MM.1S (cell line): ENCODE data around the gene SDK1.
A peak's percentile ranks its signal among the peaks of the same experiment; 100 is the strongest.

Source experiments
- DNase-seq: peaks from one replicate; pipeline ENCODE4 v3.0.0-alpha.2; 2015
- H2AFZ ChIP-seq: fragments of 300-600 bp; sonication (generic); 2 replicates; pipeline ENCODE4 v1.6.0; 2016; ENCODE audit warnings: antibody characterized with exemption, low read length
- H3F3A ChIP-seq: fragments of 300-600 bp; sonication (generic); 2 replicates; pipeline ENCODE4 v1.6.1; 2016; ENCODE audit warnings: mild to moderate bottlenecking, antibody characterized with exemption, low read length, moderate library complexity, mixed read lengths; ENCODE audit not compliant: insufficient read depth
- H3K27ac ChIP-seq: fragments of 300-600 bp; sonication (generic); 2 replicates; pipeline ENCODE4 v1.5.1; 2016; ENCODE audit warnings: mild to moderate bottlenecking, low read length
- H3K27me3 ChIP-seq: fragments of 300-600 bp; sonication (generic); replicated peaks from 2 replicates; pipeline ENCODE4 v1.6.0; 2016; ENCODE audit warnings: low read length; ENCODE audit not compliant: insufficient read depth
- H3K36me3 ChIP-seq: fragments of 300-600 bp; sonication (generic); replicated peaks from 2 replicates; pipeline ENCODE4 v1.6.1; 2016; ENCODE audit warnings: mild to moderate bottlenecking, low read length, mixed read lengths; ENCODE audit not compliant: insufficient read depth
- H3K4me1 ChIP-seq: fragments of 300-600 bp; sonication (generic); 2 replicates; pipeline ENCODE4 v1.6.1; 2016; ENCODE audit warnings: low read length, mixed read lengths
- H3K4me2 ChIP-seq: fragments of 300-600 bp; sonication (generic); 2 replicates; pipeline ENCODE4 v1.6.0; 2016; ENCODE audit warnings: low read depth, low read length
- H3K4me3 ChIP-seq: fragments of 300-600 bp; sonication (generic); 2 replicates; pipeline ENCODE4 v1.5.1; 2016; ENCODE audit warnings: low read length, mixed read lengths
- H3K79me2 ChIP-seq: fragments of 300-600 bp; sonication (generic); 2 replicates; pipeline ENCODE4 v1.6.1; 2016; ENCODE audit warnings: mixed run types, low read length, mixed read lengths
- H3K9ac ChIP-seq: fragments of 300-600 bp; sonication (generic); 2 replicates; pipeline ENCODE4 v1.6.1; 2016; ENCODE audit warnings: low read length, mixed read lengths
- H3K9me2 ChIP-seq: fragments of 300-600 bp; sonication (generic); replicated peaks from 2 replicates; pipeline ENCODE4 v1.6.1; 2016; ENCODE audit warnings: mild to moderate bottlenecking, low read length, mixed read lengths; ENCODE audit not compliant: insufficient read depth
- H3K9me3 ChIP-seq: fragments of 300-600 bp; sonication (generic); replicated peaks from 2 replicates; pipeline ENCODE4 v1.6.1; 2016; ENCODE audit warnings: mild to moderate bottlenecking, low read length, mixed read lengths; ENCODE audit not compliant: insufficient read depth
- H4K20me1 ChIP-seq: fragments of 300-600 bp; sonication (generic); 2 replicates; pipeline ENCODE4 v1.6.1; 2016; ENCODE audit warnings: mild to moderate bottlenecking, low read length, moderate library complexity, mixed read lengths; ENCODE audit not compliant: insufficient read depth
- EZH2 ChIP-seq: fragments of 300-600 bp; sonication (generic); optimal IDR thresholded peaks from 2 replicates; pipeline ENCODE3; 2017; ENCODE audit warnings: low read depth, mild to moderate bottlenecking, antibody characterized with exemption, low read length, mixed read lengths
- EZH2phosphoT487 ChIP-seq: fragments of 300-600 bp; sonication (generic); IDR thresholded peaks from 2 replicates; pipeline ENCODE4 v1.6.1; 2018; ENCODE audit warnings: antibody characterized with exemption, low read length
- TF ChIP-seq, protein P1 (sequence below): fragments of 300-600 bp; sonication (generic); IDR thresholded peaks from 2 replicates; pipeline ENCODE4 v1.5.1; 2016; ENCODE audit warnings: antibody characterized with exemption, low read length, mixed read lengths

SDK1 gene

DNA sequence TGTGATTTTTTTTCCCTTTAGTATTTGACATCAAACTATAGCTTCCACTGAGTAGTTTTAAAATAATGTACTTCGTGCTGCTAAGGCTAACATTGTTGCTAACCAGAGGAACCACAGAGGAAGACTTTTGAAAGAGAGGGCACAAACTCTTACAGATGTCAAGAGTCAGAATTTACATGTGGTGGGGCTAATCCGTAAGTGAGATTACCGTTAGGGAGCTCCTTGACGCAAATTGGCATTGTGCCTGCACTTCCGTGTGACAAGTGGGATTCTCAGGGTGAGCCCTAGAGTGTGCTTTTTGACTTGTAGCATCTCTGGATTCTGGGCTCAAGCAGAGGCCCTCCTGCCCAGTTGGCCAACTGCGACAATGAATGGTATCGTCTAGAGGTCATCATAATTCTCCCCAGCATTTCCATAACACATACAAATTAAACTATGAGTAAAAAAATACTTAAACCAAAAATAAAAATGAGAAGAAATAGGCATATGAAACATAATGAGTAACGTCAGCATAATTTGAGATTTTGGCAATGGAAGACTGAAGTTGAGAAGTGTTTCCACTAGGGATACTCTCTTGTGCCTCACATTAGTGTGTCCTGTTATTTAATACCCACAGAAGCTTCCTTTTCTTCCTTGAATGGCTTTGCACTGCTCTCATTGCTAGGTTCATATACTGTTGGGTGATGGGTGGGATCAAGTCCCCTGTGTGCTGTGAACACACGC, 164.0 kb downstream of the SDK1 start:
- peak overlapping the region; percentile 34; the same call in 1 of the 2 replicates for H3K27ac ChIP-seq
- no peak for TF ChIP-seq EZH2
- TF ChIP-seq, protein P1, sequence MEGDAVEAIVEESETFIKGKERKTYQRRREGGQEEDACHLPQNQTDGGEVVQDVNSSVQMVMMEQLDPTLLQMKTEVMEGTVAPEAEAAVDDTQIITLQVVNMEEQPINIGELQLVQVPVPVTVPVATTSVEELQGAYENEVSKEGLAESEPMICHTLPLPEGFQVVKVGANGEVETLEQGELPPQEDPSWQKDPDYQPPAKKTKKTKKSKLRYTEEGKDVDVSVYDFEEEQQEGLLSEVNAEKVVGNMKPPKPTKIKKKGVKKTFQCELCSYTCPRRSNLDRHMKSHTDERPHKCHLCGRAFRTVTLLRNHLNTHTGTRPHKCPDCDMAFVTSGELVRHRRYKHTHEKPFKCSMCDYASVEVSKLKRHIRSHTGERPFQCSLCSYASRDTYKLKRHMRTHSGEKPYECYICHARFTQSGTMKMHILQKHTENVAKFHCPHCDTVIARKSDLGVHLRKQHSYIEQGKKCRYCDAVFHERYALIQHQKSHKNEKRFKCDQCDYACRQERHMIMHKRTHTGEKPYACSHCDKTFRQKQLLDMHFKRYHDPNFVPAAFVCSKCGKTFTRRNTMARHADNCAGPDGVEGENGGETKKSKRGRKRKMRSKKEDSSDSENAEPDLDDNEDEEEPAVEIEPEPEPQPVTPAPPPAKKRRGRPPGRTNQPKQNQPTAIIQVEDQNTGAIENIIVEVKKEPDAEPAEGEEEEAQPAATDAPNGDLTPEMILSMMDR: no peak
- no peak for TF ChIP-seq EZH2phosphoT487
- H3F3A ChIP-seq: no peaks in the 10 kb centered on the region
- no peaks in the 10 kb centered on the region for H3K27me3 ChIP-seq
- H3K36me3 ChIP-seq: no peaks in the 10 kb centered on the region
- no peaks in the 10 kb centered on the region for H3K79me2 ChIP-seq
- peak; percentile 83 for DNase-seq
- H3K4me3 ChIP-seq: no peak overlapping the region
- H3K9ac ChIP-seq: no peak overlapping the region
- H3K9me2 ChIP-seq: no peaks in the 10 kb centered on the region
- peaks cover 5% of the 10 kb centered on the region; the same call in 1 of the 2 replicates for H3K4me1 ChIP-seq
- no peaks in the 10 kb centered on the region for H3K9me3 ChIP-seq
- H3K4me2 ChIP-seq: no peak overlapping the region
- no peaks in the 10 kb centered on the region for H4K20me1 ChIP-seq
- no peak overlapping the region for H2AFZ ChIP-seq

DNA sequence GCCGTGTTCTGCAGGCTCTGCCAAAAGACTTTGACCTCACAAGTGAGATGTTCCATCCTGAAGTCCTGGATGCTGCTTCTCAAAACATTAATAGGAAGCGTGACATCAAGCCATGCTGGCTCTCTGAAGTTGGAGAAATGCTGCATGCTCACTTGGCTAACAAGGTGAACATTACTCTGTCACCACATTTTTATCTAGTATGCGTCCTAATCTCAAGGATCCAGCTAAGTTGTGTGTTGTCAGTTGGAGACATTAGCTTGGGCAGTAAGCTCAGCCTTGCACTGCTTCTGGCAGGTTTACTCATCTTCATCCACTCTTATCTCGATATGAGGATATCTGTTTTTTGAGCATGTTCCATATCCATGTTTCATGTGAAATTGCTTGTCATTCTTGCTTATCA, 165.2 kb downstream of the SDK1 start:
- TF ChIP-seq EZH2: no peak
- TF ChIP-seq, protein P1: no peak
- no peak for DNase-seq
- H3K4me2 ChIP-seq: no peak overlapping the region
- no peak overlapping the region for H3K4me3 ChIP-seq
- no peak overlapping the region for H3K9ac ChIP-seq
- no peaks in the 10 kb centered on the region for H3K9me3 ChIP-seq
- H3F3A ChIP-seq: no peaks in the 10 kb centered on the region
- no peaks in the 10 kb centered on the region for H3K27me3 ChIP-seq
- no peak overlapping the region for H3K27ac ChIP-seq
- H3K4me1 ChIP-seq: peaks cover 5% of the 10 kb centered on the region; the same call in 1 of the 2 replicates
- H3K36me3 ChIP-seq: no peaks in the 10 kb centered on the region
- H2AFZ ChIP-seq: no peak overlapping the region
- no peaks in the 10 kb centered on the region for H4K20me1 ChIP-seq
- no peaks in the 10 kb centered on the region for H3K9me2 ChIP-seq
- H3K79me2 ChIP-seq: no peaks in the 10 kb centered on the region

DNA sequence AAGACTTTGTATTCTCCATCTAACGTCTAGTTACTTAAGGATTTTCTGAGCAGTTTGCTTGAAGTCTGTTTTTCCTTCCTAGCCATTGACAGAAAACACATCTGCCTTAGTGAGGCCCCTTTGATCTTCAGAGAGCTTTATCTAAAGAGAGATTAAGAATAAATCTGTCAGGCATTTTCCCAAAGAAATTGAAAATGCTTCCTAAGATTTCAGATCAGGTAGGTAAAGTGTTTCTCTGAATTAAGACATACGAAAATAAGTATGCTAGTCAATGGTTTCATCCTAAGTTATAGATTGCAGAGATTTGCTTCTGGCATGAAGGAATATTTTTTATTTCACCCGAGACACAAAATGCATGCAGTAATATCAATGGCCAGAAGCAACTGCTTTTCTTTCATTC, 168.6 kb downstream of the SDK1 start:
- Histone ChIP-seq H3K79me2 (no peaks in the 10 kb centered on the region), H3K4me3 (no peak overlapping the region), H3F3A (no peaks in the 10 kb centered on the region), H3K4me2 (no peak overlapping the region), H3K9ac (no peak overlapping the region), H3K27me3 (no peaks in the 10 kb centered on the region), H3K4me1 (peaks cover 5% of the 10 kb centered on the region; the same call in 1 of the 2 replicates), H3K27ac (no peak overlapping the region), H2AFZ (no peak overlapping the region), H3K9me3 (no peaks in the 10 kb centered on the region), H3K36me3 (no peaks in the 10 kb centered on the region), H3K9me2 (no peaks in the 10 kb centered on the region), H4K20me1 (no peaks in the 10 kb centered on the region)
- DNase-seq: no peak
- TF ChIP-seq, protein P1: no peak
- TF ChIP-seq EZH2 (no peak), EZH2phosphoT487 (no peak)
